H1 (cell line): Measurements from ENCODE around the gene SV2C. TPM values are rescaled to one million over a fixed set of nuclear protein-coding genes. Genes with fewer than 3 reads are reported as not detected.

ENCODE experiments used
- CTCF ChIA-PET: fragments of 300-600 bp; sonication (Branson Sonifier 250); formaldehyde crosslinking; loops from one replicate; lab custom pipeline; 2021; ENCODE audit not compliant: partially characterized antibody; lab: Charles Lee
- POLR2A ChIA-PET: fragments of 300-600 bp; sonication (Branson Sonifier 250); formaldehyde crosslinking; loops from one replicate; lab custom pipeline; 2021; ENCODE audit warnings: inconsistent platforms; ENCODE audit not compliant: partially characterized antibody; lab: Charles Lee
- DNase-seq, 2 experiments: peaks; one replicate each; pipeline versions ENCODE4 v3.0.0 to v3.0.0-alpha.2; 2010 to 2022; ENCODE audit warnings: low spot score in 2 of 2, low read depth in 1 of 2, mixed read lengths in 1 of 2
- FAIRE-seq: peaks from 2 replicates; lab custom pipeline; 2011; peaks lifted over from hg19 to GRCh38; lab: Jason Lieb, UNC
- H2AFZ ChIP-seq: 2 replicates; pipeline ENCODE4 v1.8.1; 2012; ENCODE audit warnings: low read length, inconsistent platforms
- H2AK5ac ChIP-seq: 2 replicates; pipeline ENCODE4 v1.6.1; 2013; ENCODE audit warnings: low read depth, low read length
- H2BK120ac ChIP-seq: replicated peaks from 2 replicates; pipeline ENCODE3; 2013; ENCODE audit warnings: low read depth, low read length, inconsistent platforms
- H2BK12ac ChIP-seq: 2 replicates; pipeline ENCODE4 v1.6.1; 2013; ENCODE audit warnings: low read depth, low read length
- H2BK15ac ChIP-seq: 2 replicates; pipeline ENCODE4 v1.6.1; 2013; ENCODE audit warnings: low read length
- H2BK20ac ChIP-seq: 2 replicates; pipeline ENCODE4 v1.6.1; 2013; ENCODE audit warnings: low read length
- H2BK5ac ChIP-seq: 2 replicates; pipeline ENCODE4 v1.6.1; 2013; ENCODE audit warnings: low read depth, low read length
- H3K14ac ChIP-seq: 2 replicates; pipeline ENCODE4 v1.6.1; 2013; ENCODE audit warnings: inconsistent platforms; ENCODE audit not compliant: insufficient read length
- H3K18ac ChIP-seq: 2 replicates; pipeline ENCODE4 v1.6.1; 2013; ENCODE audit warnings: low read length; ENCODE audit errors: extremely low read depth
- H3K23ac ChIP-seq: 2 replicates; pipeline ENCODE4 v1.6.1; 2013; ENCODE audit warnings: inconsistent platforms; ENCODE audit not compliant: insufficient read length
- H3K23me2 ChIP-seq: 2 replicates; pipeline ENCODE4 v1.6.1; 2013; ENCODE audit warnings: low read depth, low read length
- H3K27ac ChIP-seq: 2 replicates; pipeline ENCODE4 v1.6.1; 2011; ENCODE audit warnings: low read depth, low read length, inconsistent platforms
- H3K27me3 ChIP-seq, 4 experiments: replicated peaks in 1 of 4; 1 replicate in 1 of 4; 2 replicates in 3 of 4; pipeline versions ENCODE4 v1.6.1 to v1.8.1; 2011 to 2013; ENCODE audit warnings: low read length in 3 of 4, mild to moderate bottlenecking in 3 of 4, inconsistent platforms in 2 of 4, mixed read lengths in 2 of 4, moderate library complexity in 1 of 4; ENCODE audit not compliant: control insufficient read depth in 3 of 4, insufficient read depth in 3 of 4; ENCODE audit errors: extremely low read depth in 1 of 4
- H3K36me3 ChIP-seq, 4 experiments: 2 replicates each; pipeline versions ENCODE4 v1.6.1 to v1.8.1; 2011 to 2013; ENCODE audit warnings: mild to moderate bottlenecking in 4 of 4, low read length in 3 of 4, moderate library complexity in 2 of 4, control low read depth in 1 of 4, inconsistent platforms in 1 of 4; ENCODE audit not compliant: insufficient read depth in 4 of 4, control insufficient read depth in 2 of 4
- H3K4ac ChIP-seq: replicated peaks from 2 replicates; pipeline ENCODE3; 2013; ENCODE audit warnings: low read length, low read depth, mixed read lengths, inconsistent platforms; ENCODE audit not compliant: insufficient read length
- H3K4me1 ChIP-seq, 4 experiments: replicated peaks in 1 of 4; 1 replicate in 1 of 4; 2 replicates in 3 of 4; pipeline versions ENCODE4 v1.6.1 to v1.8.1; 2011 to 2013; ENCODE audit warnings: low read length in 3 of 4, inconsistent platforms in 2 of 4, mixed read lengths in 1 of 4; ENCODE audit not compliant: insufficient read depth in 4 of 4, control insufficient read depth in 3 of 4
- H3K4me2 ChIP-seq, 2 experiments: 2 replicates each; pipeline versions ENCODE4 v1.6.1 to v1.8.1; 2011 to 2013; ENCODE audit warnings: low read depth in 2 of 2, low read length in 2 of 2, control low read depth in 1 of 2, inconsistent platforms in 1 of 2, mild to moderate bottlenecking in 1 of 2; ENCODE audit not compliant: insufficient read depth in 1 of 2
- H3K4me3 ChIP-seq, 4 experiments: fragments of 200-600, 300-600 bp in 1 of 4; sonication (generic), shearing (Covaris generic), sonication (Bioruptor Twin) in 1 of 4; 2 replicates each; pipeline versions ENCODE4 v1.5.1 to v1.8.1; 2011 to 2016; ENCODE audit warnings: low read length in 4 of 4, low read depth in 3 of 4, control low read depth in 2 of 4, inconsistent platforms in 2 of 4, mild to moderate bottlenecking in 2 of 4, mixed read lengths in 1 of 4, moderate library complexity in 1 of 4; ENCODE audit not compliant: insufficient read depth in 2 of 4; ENCODE audit errors: extremely low read depth in 1 of 4
- H3K56ac ChIP-seq: replicated peaks from 2 replicates; pipeline ENCODE3; 2013; ENCODE audit warnings: low read depth, mild to moderate bottlenecking, mixed read lengths, low read length, inconsistent platforms; ENCODE audit not compliant: insufficient read length
- H3K79me1 ChIP-seq: 2 replicates; pipeline ENCODE4 v1.6.1; 2013; ENCODE audit warnings: low read depth, low read length, control low read depth
- H3K79me2 ChIP-seq, 2 experiments: 2 replicates each; pipeline versions ENCODE4 v1.6.1 to v1.8.1; 2012 to 2013; ENCODE audit warnings: low read length in 2 of 2, mild to moderate bottlenecking in 2 of 2, inconsistent platforms in 1 of 2; ENCODE audit not compliant: insufficient read depth in 2 of 2, control insufficient read depth in 1 of 2
- H3K9ac ChIP-seq, 4 experiments: replicated peaks in 1 of 4; 1 replicate in 1 of 4; 2 replicates in 3 of 4; pipeline versions ENCODE4 v1.6.1 to v1.8.1; 2011 to 2013; ENCODE audit warnings: low read depth in 3 of 4, low read length in 3 of 4, control low read depth in 2 of 4, mild to moderate bottlenecking in 2 of 4, moderate library complexity in 2 of 4, inconsistent platforms in 1 of 4; ENCODE audit errors: extremely low read depth in 1 of 4
- H3K9me3 ChIP-seq, 2 experiments: 2 replicates each; pipeline versions ENCODE4 v1.6.1 to v1.8.1; 2012 to 2013; ENCODE audit warnings: mild to moderate bottlenecking in 2 of 2, moderate library complexity in 2 of 2, control low read depth in 1 of 2, inconsistent platforms in 1 of 2, low read depth in 1 of 2, low read length in 1 of 2, mixed read lengths in 1 of 2; ENCODE audit not compliant: insufficient read depth in 2 of 2
- H4K20me1 ChIP-seq, 2 experiments: replicated peaks in 1 of 2; 2 replicates each; pipeline versions ENCODE3 to v1.8.1; 2011 to 2013; ENCODE audit warnings: inconsistent platforms in 2 of 2, low read length in 2 of 2, mild to moderate bottlenecking in 1 of 2; ENCODE audit not compliant: insufficient read depth in 2 of 2, control insufficient read depth in 1 of 2
- H4K5ac ChIP-seq: 2 replicates; pipeline ENCODE4 v1.6.1; 2013; ENCODE audit warnings: low read length, low read depth, mixed read lengths, inconsistent platforms; ENCODE audit not compliant: insufficient read length
- H4K8ac ChIP-seq: 2 replicates; pipeline ENCODE4 v1.8.0; 2013; ENCODE audit warnings: mild to moderate bottlenecking, moderate library complexity, low read length, inconsistent platforms; ENCODE audit not compliant: insufficient read depth; ENCODE audit errors: extremely low read depth
- H4K91ac ChIP-seq: replicated peaks from 2 replicates; pipeline ENCODE3; 2013; ENCODE audit warnings: low read length, mixed read lengths, inconsistent platforms; ENCODE audit not compliant: insufficient read length
- EP300 ChIP-seq, 2 experiments: IDR thresholded peaks; 1 replicate in 1 of 2; 2 replicates in 1 of 2; pipeline ENCODE4 v1.6.1; 2011 to 2012; ENCODE audit warnings: low read depth in 2 of 2, low read length in 2 of 2, mild to moderate bottlenecking in 2 of 2, borderline replicate concordance in 1 of 2, inconsistent platforms in 1 of 2, moderate library complexity in 1 of 2
- HDAC6 ChIP-seq: IDR thresholded peaks from one replicate; pipeline ENCODE4 v1.7.1; 2012; ENCODE audit warnings: low read depth, mild to moderate bottlenecking, inconsistent platforms, low read length, moderate library complexity
- SAP30 ChIP-seq: fragments of 300-600 bp; sonication (generic); IDR thresholded peaks from 2 replicates; pipeline ENCODE4 v1.7.1; 2012; ENCODE audit warnings: low read length, moderate library complexity, mild to moderate bottlenecking, inconsistent platforms; ENCODE audit not compliant: insufficient read depth, insufficient replicate concordance
- SP1 ChIP-seq: IDR thresholded peaks from 2 replicates; pipeline ENCODE4 v1.6.1; 2011; ENCODE audit warnings: low read depth, low read length
- WGBS, 2 experiments: shearing (Covaris generic) in 1 of 2; methylation state at CpG; one replicate each; pipeline versions ENCODE4 v1.1.6 to v1.1.7; 2013 to 2015; ENCODE audit warnings: low lambda C conversion rate in 2 of 2, mixed read lengths in 2 of 2, inconsistent platforms in 1 of 2, low coverage in 1 of 2, missing lambda C conversion rate in 1 of 2; ENCODE audit not compliant: insufficient replicate concordance in 2 of 2, insufficient coverage in 1 of 2, insufficient read length in 1 of 2; ENCODE audit errors: extremely low coverage in 1 of 2, missing lambda C conversion rate in 1 of 2; 5-methylcytosine and 5-hydroxymethylcytosine counted together
- polyA plus RNA-seq, 7 experiments: library from polyadenylated mRNA; depleted of rRNA in 3 of 7; stranded (reverse) in 5 of 7; unstranded in 2 of 7; fragments of >200 nt in 5 of 7; fragments of 200-250 nt in 2 of 7; gene quantifications; 1 replicate in 5 of 7; 2 replicates in 1 of 7; 4 replicates in 1 of 7; pipeline versions ENCODE4 v1.2.1 to v1.2.3, GENCODE V29; 2011 to 2013; ENCODE audit warnings: missing spikeins in 2 of 7, mixed read lengths in 2 of 7
- total RNA-seq: library from RNA; stranded (reverse); fragmentation: NEBNext Ultra II Directional; extraction: Animal tissue kit (Norgen Biotek cat#: 25700); gene quantifications from 2 replicates; pipeline ENCODE4 v1.2.1, GENCODE V29; 2021

Gene SV2C
- total and polyA plus RNA-seq, 2 of the 8 experiments (the other 6 are each of a cell fraction or from before 2014, with no cell fraction given): 0.08 to 0.24 TPM

- Histone ChIP-seq H4K91ac (no peak overlapping the region), H4K5ac (no peak overlapping the region), H2BK12ac (no peak overlapping the region), H3K36me3 (no peaks in the 10 kb centered on the region), H2AK5ac (no peak overlapping the region), H3K4ac (no peak overlapping the region), H3K9me3 (no peaks in the 10 kb centered on the region), H3K14ac (no peak overlapping the region), H2BK15ac (no peak overlapping the region), H3K27ac (no peak overlapping the region), H3K4me1 (no peaks in the 10 kb centered on the region), H4K8ac (no peak overlapping the region), H2BK20ac (no peak overlapping the region), H4K20me1 (no peaks in the 10 kb centered on the region), H2BK5ac (no peak overlapping the region), H3K56ac (no peak overlapping the region), H3K27me3 (no peaks in the 10 kb centered on the region), H3K79me1 (no peaks in the 10 kb centered on the region), H3K79me2 (no peaks in the 10 kb centered on the region), H3K9ac (no peak overlapping the region), H3K23me2 (no peaks in the 10 kb centered on the region), H3K18ac (no peak overlapping the region), H3K4me3 (no peak overlapping the region), H2BK120ac (no peak overlapping the region), H2AFZ (no peak overlapping the region), H3K23ac (no peak overlapping the region), H3K4me2 (no peak overlapping the region)
- ChIA-PET POLR2A (no interaction called here), CTCF (interaction anchor here (1.5 kb wide), 1 partner anchor 206 kb away, joined by 5 read pairs; no protein-coding TSS in a partner anchor)
- FAIRE-seq (no peak), DNase-seq (no peak)
- 88% methylated on average over 10 of the region's 14 CpGs; no CpG with 5 or more reads in 1 of the 2 experiments for WGBS, 2 experiments
- no peak for TF ChIP-seq EP300 (IDR thresholded peaks at IDR 0.05; ENCODE audit: borderline replicate concordance in 1 of 2, low read depth in 2 of 2, low read length in 2 of 2)
- no peak for TF ChIP-seq SP1
- no peak for TF ChIP-seq SAP30
- TF ChIP-seq HDAC6: no peak
Measured at GRCh38 chr5:76280494-76280893, 197.3 kb downstream of the SV2C start.
